Activated CD4-positive, alpha-beta T cell treated with anti-CD3 and anti-CD28 coated beads for 1 hour (primary cell): ENCODE data around the gene DIPK2A.

Experiments
- DNase-seq: peaks from one replicate; pipeline ENCODE4 v3.0.0-alpha.2; 2020

Gene DIPK2A

GRCh38 chr3:143974271-143975238 lies 2.9 kb downstream of the DIPK2A start:
- DNase-seq, result no peak

- no peak for DNase-seq
These were observed 4.0 kb downstream of the DIPK2A start for GRCh38 chr3:143975554-143976152.

DNA sequence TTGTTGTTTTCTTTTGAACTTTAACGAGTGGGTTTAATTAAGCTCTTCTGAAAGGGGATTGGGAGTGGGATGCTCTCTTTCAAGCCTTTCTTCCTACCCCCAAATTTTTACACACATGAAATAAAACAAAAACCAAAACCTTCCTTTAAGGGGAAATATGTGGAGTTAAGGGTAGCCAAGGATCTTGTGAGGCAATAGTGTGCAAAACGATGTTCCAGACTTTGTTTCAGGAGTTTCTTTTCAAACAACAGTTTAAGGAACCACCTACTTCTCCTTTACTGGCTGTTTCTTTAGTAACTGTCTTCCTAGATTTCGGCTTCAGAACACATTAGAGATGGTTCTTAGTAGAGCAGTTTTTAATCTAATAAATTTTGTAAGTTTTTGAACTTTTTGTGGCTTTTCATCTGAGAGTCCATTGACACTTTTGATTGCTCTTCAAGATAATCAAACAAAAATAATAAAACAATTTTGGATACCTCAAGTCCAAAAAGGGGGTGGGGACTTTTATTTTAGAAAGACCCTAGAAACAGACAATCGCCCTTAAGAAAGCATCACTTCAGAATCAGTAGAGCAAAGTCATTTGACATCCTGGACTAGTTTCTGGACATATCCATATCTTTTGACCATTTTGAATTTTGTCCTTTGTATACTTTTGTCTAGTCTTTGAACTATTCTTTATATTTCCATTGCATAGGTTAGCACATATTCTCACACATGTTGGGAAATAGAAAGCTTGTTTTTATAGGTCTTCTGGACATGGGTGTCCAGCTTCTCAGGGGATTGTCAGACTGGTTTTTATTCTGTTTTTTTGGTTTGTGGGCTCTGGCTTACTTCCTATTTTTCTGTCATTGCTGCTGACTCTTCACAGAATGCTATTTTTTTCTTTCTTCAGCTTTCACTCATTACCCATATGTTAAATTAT lies 6.0 kb downstream of the DIPK2A start:
- DNase-seq, result no peak

GRCh38 chr3:143978263-143978631 lies 6.6 kb downstream of the DIPK2A start:
- DNase-seq, result no peak

DNA sequence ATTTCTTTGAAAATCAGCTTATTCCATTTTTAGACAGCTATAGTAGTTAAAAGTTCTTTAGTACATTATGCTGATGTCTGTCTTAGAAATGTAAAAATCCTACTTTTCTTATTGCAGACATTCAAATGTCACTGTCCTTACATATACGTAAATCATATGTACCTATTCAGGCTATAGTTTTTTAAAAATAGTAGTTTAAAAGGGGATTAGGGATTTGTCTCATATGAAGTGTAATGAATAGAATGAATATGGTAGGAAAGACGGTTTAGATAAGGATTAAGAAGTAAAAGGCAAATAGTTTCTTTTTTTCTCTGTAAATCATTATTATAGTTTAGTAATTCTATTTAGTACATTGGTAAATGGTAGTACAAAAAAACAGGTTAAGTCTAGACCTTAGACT lies 7.4 kb downstream of the DIPK2A start:
- no peak for DNase-seq

- no peak for DNase-seq
These were observed 8.2 kb downstream of the DIPK2A start for GRCh38 chr3:143979813-143980212.

DNA sequence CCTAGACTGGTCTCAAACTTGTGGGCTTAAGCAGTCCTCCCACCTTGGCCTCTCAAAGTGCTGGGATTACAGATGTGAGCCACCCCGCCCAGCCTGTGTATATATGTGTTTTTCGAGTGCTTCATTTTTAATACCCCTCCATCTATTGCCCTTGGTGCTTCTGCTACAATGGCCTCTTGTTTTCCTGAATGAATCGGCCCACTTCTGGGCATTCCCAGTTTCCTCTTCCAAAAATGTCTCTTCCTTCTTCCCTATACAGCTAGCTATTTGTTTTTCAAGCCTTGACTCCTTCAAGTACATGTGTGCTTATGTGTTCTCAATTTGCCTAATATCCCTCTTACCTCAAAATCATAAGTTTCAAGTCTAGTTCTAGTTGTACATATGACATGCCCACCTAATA lies 16.7 kb downstream of the DIPK2A start:
- DNase-seq, result no peak

DNA sequence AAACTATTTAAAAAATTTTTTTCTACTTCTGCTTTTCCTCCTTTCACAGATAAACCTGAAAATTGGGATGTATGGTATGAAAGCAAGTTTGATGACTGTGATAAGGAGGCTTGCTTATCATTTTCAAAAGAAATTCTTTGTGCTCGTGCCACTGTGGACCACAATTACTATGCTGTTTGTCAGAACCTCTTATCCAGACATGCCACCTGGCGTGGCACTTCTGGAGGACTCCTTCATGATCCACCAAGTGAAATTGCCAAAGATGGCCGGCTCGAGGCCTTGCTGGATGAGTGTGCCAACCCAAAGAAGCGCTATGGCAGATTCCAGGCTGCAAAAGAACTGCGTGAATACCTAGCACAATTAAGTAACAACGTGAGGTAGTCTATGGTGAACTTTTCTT lies 17.8 kb downstream of the DIPK2A start:
- DNase-seq, result no peak

- no peak for DNase-seq
These were observed 20.1 kb downstream of the DIPK2A start for GRCh38 chr3:143991713-143992112.

DNA sequence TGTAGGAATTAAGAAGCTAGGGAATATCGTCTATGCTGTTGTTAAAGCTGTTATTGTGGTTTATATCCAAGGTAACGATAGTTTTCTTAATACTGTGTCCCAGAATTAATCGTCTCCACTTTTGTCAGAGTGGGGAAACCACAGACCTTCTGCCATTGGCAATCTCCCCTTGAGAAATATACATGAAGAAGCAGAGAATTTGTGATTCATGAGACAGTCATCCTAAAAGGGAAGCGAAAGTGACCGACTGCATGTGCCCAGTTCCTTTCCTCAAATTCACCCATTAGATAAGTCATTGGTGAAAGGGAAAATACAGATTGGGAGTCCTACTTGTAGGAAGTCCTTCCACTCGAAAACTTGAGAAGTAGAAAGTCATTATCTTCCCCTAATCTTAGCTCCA lies 26.6 kb downstream of the DIPK2A start:
- DNase-seq, result no peak

DNA sequence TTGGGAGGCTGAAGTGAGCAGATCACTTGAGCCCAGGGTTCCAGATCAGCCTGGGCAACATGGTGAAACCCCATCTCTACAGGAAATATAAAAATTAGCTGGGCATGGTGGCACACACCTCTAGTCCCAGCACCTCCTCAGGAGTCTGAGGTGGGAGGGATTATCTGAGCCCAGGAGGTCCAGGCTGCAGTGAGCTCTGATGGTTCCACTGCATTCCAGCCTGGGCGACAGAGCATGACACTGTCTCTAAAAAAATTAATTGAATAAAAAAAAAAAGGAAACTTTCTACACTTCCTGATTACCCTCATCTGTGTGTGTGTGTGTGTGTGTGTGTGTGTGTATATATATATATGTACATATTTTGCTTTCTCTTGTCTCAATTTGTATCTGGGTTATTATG lies 31.4 kb downstream of the DIPK2A start:
- no peak for DNase-seq

DNA sequence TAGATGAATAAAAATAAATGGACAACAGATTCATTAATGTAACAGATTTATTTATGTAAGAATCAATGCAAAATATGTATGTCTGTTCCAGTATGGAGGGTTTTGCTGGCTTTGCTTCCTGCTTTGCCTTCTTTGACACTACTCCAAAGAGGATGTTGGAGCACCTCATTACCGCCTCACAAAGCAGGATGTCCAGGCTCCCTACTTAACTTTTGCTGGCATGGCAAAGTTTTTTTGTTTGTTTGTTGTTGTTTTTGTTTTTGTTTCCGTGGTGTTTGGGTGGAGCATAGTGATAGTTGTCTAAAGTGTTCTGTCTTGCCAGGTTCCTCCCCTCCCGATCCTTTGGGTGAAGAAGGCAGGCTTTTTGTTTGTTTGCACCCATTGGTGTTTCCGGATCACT lies 38.7 kb downstream of the DIPK2A start:
- no peak for DNase-seq

- no peak for DNase-seq
These were observed 39.7 kb downstream of the DIPK2A start for GRCh38 chr3:144011251-144011799.

- no peak for DNase-seq
These were observed 43.5 kb downstream of the DIPK2A start for GRCh38 chr3:144015133-144015532.

- DNase-seq, result no peak
These were observed 47.2 kb downstream of the DIPK2A start for GRCh38 chr3:144018776-144019175.
